HepG2 (cell line): ENCODE results near the gene DNASE1. TPM values are rescaled to one million over a fixed set of nuclear protein-coding genes. Genes with fewer than 3 reads are reported as not detected.

ENCODE experiments used
- AKNA ChIP-seq: sonication (generic); formaldehyde crosslinking; IDR thresholded peaks from 2 replicates; pipeline ENCODE4 v1.4.0; 2020; ENCODE audit warnings: missing genetic modification reagents, borderline replicate concordance
- ARID5B ChIP-seq: IDR thresholded peaks from 2 replicates; pipeline ENCODE4 v1.4.0; 2020; ENCODE audit warnings: mild to moderate bottlenecking, missing genetic modification reagents
- HHEX ChIP-seq: IDR thresholded peaks from 2 replicates; pipeline ENCODE4 v1.6.1; 2016; ENCODE audit warnings: control low read depth
- KAT2B ChIP-seq: fragments of 150-350 bp; IDR thresholded peaks from 2 replicates; pipeline ENCODE4 v1.6.1; 2014; ENCODE audit warnings: low read depth, low read length, borderline replicate concordance
- KMT2B ChIP-seq: IDR thresholded peaks from 2 replicates; pipeline ENCODE4 v1.6.1; 2016; ENCODE audit warnings: missing genetic modification reagents, missing compliant biosample characterization
- MEF2D ChIP-seq: sonication (generic); formaldehyde crosslinking; IDR thresholded peaks from 2 replicates; pipeline ENCODE4 v1.5.1; 2020; ENCODE audit warnings: mild to moderate bottlenecking, missing genetic modification reagents
- PITX1 ChIP-seq: sonication (generic); formaldehyde crosslinking; IDR thresholded peaks from 2 replicates; pipeline ENCODE4 v1.5.1; 2020; ENCODE audit warnings: mild to moderate bottlenecking, missing genetic modification reagents
- SNAPC5 ChIP-seq: sonication (generic); formaldehyde crosslinking; IDR thresholded peaks from 2 replicates; pipeline ENCODE4 v1.8.1; 2023; ENCODE audit warnings: mild to moderate bottlenecking, missing genetic modification reagents, borderline replicate concordance
- SOX5 ChIP-seq: IDR thresholded peaks from 2 replicates; pipeline ENCODE4 v1.6.1; 2016; ENCODE audit warnings: borderline replicate concordance
- TARDBP ChIP-seq: sonication (generic); formaldehyde crosslinking; IDR thresholded peaks from 2 replicates; pipeline ENCODE4 v1.8.0; 2022; ENCODE audit warnings: mild to moderate bottlenecking, missing genetic modification reagents
- USF2 ChIP-seq, 2 experiments: sonication (generic) in 1 of 2; formaldehyde crosslinking in 1 of 2; IDR thresholded peaks; 2 replicates each; pipeline versions ENCODE4 v1.5.1 to v1.6.1; 2011 to 2020; ENCODE audit warnings: borderline replicate concordance in 1 of 2, low read depth in 1 of 2, low read length in 1 of 2, mild to moderate bottlenecking in 1 of 2, missing genetic modification reagents in 1 of 2, moderate library complexity in 1 of 2
- ZBTB33 ChIP-seq: sonication (generic); formaldehyde crosslinking; IDR thresholded peaks from 2 replicates; pipeline ENCODE4 v1.4.0; 2020; ENCODE audit warnings: missing genetic modification reagents
- ZNF362 ChIP-seq: sonication (generic); formaldehyde crosslinking; IDR thresholded peaks from 2 replicates; pipeline ENCODE4 v1.4.0; 2020; ENCODE audit warnings: missing genetic modification reagents, mild to moderate bottlenecking, borderline replicate concordance
- polyA plus RNA-seq, 8 experiments: library from polyadenylated mRNA; depleted of rRNA in 3 of 8; stranded (reverse) in 7 of 8; unstranded in 1 of 8; fragments of >200 nt; fragmentation: Illumina TruSeq in 4 of 8; extraction: Trizol in 4 of 8; gene quantifications; 2 replicates each; pipeline versions ENCODE4 v1.2.1 to v1.2.3, GENCODE V29; 2011 to 2016; ENCODE audit warnings: low read depth in 4 of 8, missing spikeins in 1 of 8, mixed read lengths in 1 of 8; ENCODE audit not compliant: insufficient read depth in 1 of 8
- total RNA-seq, 5 experiments: library from RNA; depleted of rRNA; stranded (reverse); fragments of >200 nt; fragmentation: Illumina TruSeq; extraction: Trizol; gene quantifications; 2 replicates each; pipeline ENCODE4 v1.2.3, GENCODE V29; 2016; ENCODE audit warnings: low read depth in 1 of 5

Gene DNASE1
- total and polyA plus RNA-seq, 2 of the 13 experiments (the other 11 are each of a cell fraction or from before 2014, with no cell fraction given): 7.1 to 11.1 TPM

GRCh38 chr16:3652373-3653195 is 1.9 kb upstream of the DNASE1 start (continued):
- TF ChIP-seq SNAPC5 (no peak), USF2 (IDR thresholded peaks at IDR 0.05; ENCODE audit: low read depth, low read length) (no peak), USF2 (CRISPR knock-in tag; IDR thresholded peaks at IDR 0.05; ENCODE audit: borderline replicate concordance) (no peak), ZBTB33 (peak; percentile 95), KMT2B (no peak), HHEX (CRISPR knock-in tag) (no peak), ZNF362 (CRISPR knock-in tag) (no peak), MEF2D (CRISPR knock-in tag) (no peak), AKNA (no peak), SOX5 (CRISPR knock-in tag) (peak; percentile 29; the same call in 1 of the 2 replicates), PITX1 (CRISPR knock-in tag) (no peak), ARID5B (CRISPR knock-in tag) (peak; percentile 51; the same call in 1 of the 2 replicates), TARDBP (no peak), KAT2B (no peak)
